ENCODE data around the gene ST6GALNAC4.

The ST6GALNAC4 gene

GRCh38 chr9:127930231-127931091, 13.6 kb upstream of the ST6GALNAC4 start, which contains the start of gene PIP5KL1:
PIP5KL1 (minus strand) TSS chr9:127930777; CDS start chr9:127930752, 25 bp downstream.
- peaks cover 21 to 48% (median 35%) of the 10 kb centered on the region in 5 donors for H3K27me3 ChIP-seq (ENCODE audit: control insufficient read depth in 5 of 5, insufficient read depth in 4 of 5, low read length in 5 of 5)
- no peak within 1 kb of the TSS for H3K9ac ChIP-seq (ENCODE audit: low read length in 5 of 5)
- H3K9me3 ChIP-seq (ENCODE audit: control insufficient read depth in 5 of 5, low read length in 5 of 5), result no peaks in the 10 kb centered on the region
- H3K36me3 ChIP-seq (ENCODE audit: control insufficient read depth in 5 of 5, insufficient read depth in 5 of 5, low read length in 5 of 5), result peaks cover 0 to 12% (median 2%) of the 10 kb centered on the region in 5 donors
- peaks cover 1 to 32% (median 26%) of the 10 kb centered on the region in 5 donors for H3K4me1 ChIP-seq (ENCODE audit: control insufficient read depth in 5 of 5, insufficient read depth in 5 of 5, low read length in 5 of 5)
- peak within 1 kb of the TSS in 4 of 5 donors; percentile 16 to 55 (median 43) for H3K4me3 ChIP-seq (ENCODE audit: low read depth in 1 of 5, low read length in 5 of 5)
- no peak within 1 kb of the TSS for H3K27ac ChIP-seq (ENCODE audit: low read depth, low read length)

- H3K27me3 ChIP-seq (ENCODE audit: control insufficient read depth in 5 of 5, insufficient read depth in 4 of 5, low read length in 5 of 5), result peaks cover 21 to 54% (median 38%) of the 10 kb centered on the region in 5 donors
- no peak overlapping the region for H3K9ac ChIP-seq (ENCODE audit: low read length in 5 of 5)
- H3K9me3 ChIP-seq (ENCODE audit: control insufficient read depth in 5 of 5, low read length in 5 of 5), result no peaks in the 10 kb centered on the region
- H3K4me3 ChIP-seq (ENCODE audit: low read depth in 1 of 5, low read length in 5 of 5), result no peak overlapping the region
- peaks cover 1 to 31% (median 26%) of the 10 kb centered on the region in 5 donors for H3K4me1 ChIP-seq (ENCODE audit: control insufficient read depth in 5 of 5, insufficient read depth in 5 of 5, low read length in 5 of 5)
- peaks cover 0 to 5% (median 0%) of the 10 kb centered on the region in 5 donors for H3K36me3 ChIP-seq (ENCODE audit: control insufficient read depth in 5 of 5, insufficient read depth in 5 of 5, low read length in 5 of 5)
- no peak overlapping the region for H3K27ac ChIP-seq (ENCODE audit: low read depth, low read length)
Observed at GRCh38 chr9:127929625-127929979, 12.8 kb upstream of the ST6GALNAC4 start.

GRCh38 chr9:127928676-127929624, 12.1 kb upstream of the ST6GALNAC4 start:
- H3K27me3 ChIP-seq (ENCODE audit: control insufficient read depth in 5 of 5, insufficient read depth in 4 of 5, low read length in 5 of 5), result peaks cover 21 to 54% (median 38%) of the 10 kb centered on the region in 5 donors

GRCh38 chr9:127927988-127928675, 11.3 kb upstream of the ST6GALNAC4 start:
- H3K36me3 ChIP-seq (ENCODE audit: control insufficient read depth in 5 of 5, insufficient read depth in 5 of 5, low read length in 5 of 5), result no peaks in the 10 kb centered on the region
- H3K27ac ChIP-seq (ENCODE audit: low read depth, low read length), result no peak overlapping the region
- H3K9me3 ChIP-seq (ENCODE audit: control insufficient read depth in 5 of 5, low read length in 5 of 5), result no peaks in the 10 kb centered on the region
- no peak overlapping the region for H3K9ac ChIP-seq (ENCODE audit: low read length in 5 of 5)
- H3K27me3 ChIP-seq (ENCODE audit: control insufficient read depth in 5 of 5, insufficient read depth in 4 of 5, low read length in 5 of 5), result peaks cover 21 to 54% (median 38%) of the 10 kb centered on the region in 5 donors
- no peak overlapping the region for H3K4me3 ChIP-seq (ENCODE audit: low read depth in 1 of 5, low read length in 5 of 5)
- peaks cover 1 to 31% (median 26%) of the 10 kb centered on the region in 5 donors for H3K4me1 ChIP-seq (ENCODE audit: control insufficient read depth in 5 of 5, insufficient read depth in 5 of 5, low read length in 5 of 5)

More at GRCh38 chr9:127928676-127929624, 12.1 kb upstream of the ST6GALNAC4 start:
- H3K27ac ChIP-seq (ENCODE audit: low read depth, low read length), result no peak overlapping the region
- H3K36me3 ChIP-seq (ENCODE audit: control insufficient read depth in 5 of 5, insufficient read depth in 5 of 5, low read length in 5 of 5), result no peaks in the 10 kb centered on the region
- H3K4me3 ChIP-seq (ENCODE audit: low read depth in 1 of 5, low read length in 5 of 5), result no peak overlapping the region
- peaks cover 1 to 31% (median 26%) of the 10 kb centered on the region in 5 donors for H3K4me1 ChIP-seq (ENCODE audit: control insufficient read depth in 5 of 5, insufficient read depth in 5 of 5, low read length in 5 of 5)
- H3K9ac ChIP-seq (ENCODE audit: low read length in 5 of 5), result no peak overlapping the region
- H3K9me3 ChIP-seq (ENCODE audit: control insufficient read depth in 5 of 5, low read length in 5 of 5), result no peaks in the 10 kb centered on the region

GRCh38 chr9:127927201-127927987, 10.6 kb upstream of the ST6GALNAC4 start:
- no peak overlapping the region for H3K4me3 ChIP-seq (ENCODE audit: low read depth in 1 of 5, low read length in 5 of 5)

GRCh38 chr9:127926906-127927200, 10.0 kb upstream of the ST6GALNAC4 start:
- Histone ChIP-seq H3K27ac (ENCODE audit: low read depth, low read length) (no peak overlapping the region), H3K4me3 (ENCODE audit: low read depth in 1 of 5, low read length in 5 of 5) (no peak overlapping the region), H3K9ac (ENCODE audit: low read length in 5 of 5) (no peak overlapping the region), H3K4me1 (ENCODE audit: control insufficient read depth in 5 of 5, insufficient read depth in 5 of 5, low read length in 5 of 5) (peaks cover 1 to 35% (median 28%) of the 10 kb centered on the region in 5 donors), H3K9me3 (ENCODE audit: control insufficient read depth in 5 of 5, low read length in 5 of 5) (no peaks in the 10 kb centered on the region), H3K27me3 (ENCODE audit: control insufficient read depth in 5 of 5, insufficient read depth in 4 of 5, low read length in 5 of 5) (peaks cover 21 to 57% (median 38%) of the 10 kb centered on the region in 5 donors), H3K36me3 (ENCODE audit: control insufficient read depth in 5 of 5, insufficient read depth in 5 of 5, low read length in 5 of 5) (no peaks in the 10 kb centered on the region)

More at GRCh38 chr9:127927201-127927987, 10.6 kb upstream of the ST6GALNAC4 start:
- Histone ChIP-seq H3K27ac (ENCODE audit: low read depth, low read length) (no peak overlapping the region), H3K27me3 (ENCODE audit: control insufficient read depth in 5 of 5, insufficient read depth in 4 of 5, low read length in 5 of 5) (peaks cover 21 to 57% (median 38%) of the 10 kb centered on the region in 5 donors), H3K4me1 (ENCODE audit: control insufficient read depth in 5 of 5, insufficient read depth in 5 of 5, low read length in 5 of 5) (peaks cover 1 to 31% (median 26%) of the 10 kb centered on the region in 5 donors), H3K9me3 (ENCODE audit: control insufficient read depth in 5 of 5, low read length in 5 of 5) (no peaks in the 10 kb centered on the region), H3K36me3 (ENCODE audit: control insufficient read depth in 5 of 5, insufficient read depth in 5 of 5, low read length in 5 of 5) (no peaks in the 10 kb centered on the region), H3K9ac (ENCODE audit: low read length in 5 of 5) (no peak overlapping the region)

GRCh38 chr9:127925959-127926905, 9.4 kb upstream of the ST6GALNAC4 start:
- no peak overlapping the region for H3K9ac ChIP-seq (ENCODE audit: low read length in 5 of 5)
- H3K36me3 ChIP-seq (ENCODE audit: control insufficient read depth in 5 of 5, insufficient read depth in 5 of 5, low read length in 5 of 5), result no peaks in the 10 kb centered on the region
- H3K9me3 ChIP-seq (ENCODE audit: control insufficient read depth in 5 of 5, low read length in 5 of 5), result no peaks in the 10 kb centered on the region
- no peak overlapping the region for H3K27ac ChIP-seq (ENCODE audit: low read depth, low read length)
- peaks cover 1 to 36% (median 32%) of the 10 kb centered on the region in 5 donors for H3K4me1 ChIP-seq (ENCODE audit: control insufficient read depth in 5 of 5, insufficient read depth in 5 of 5, low read length in 5 of 5)
- no peak overlapping the region for H3K4me3 ChIP-seq (ENCODE audit: low read depth in 1 of 5, low read length in 5 of 5)
- peaks cover 21 to 55% (median 38%) of the 10 kb centered on the region in 5 donors for H3K27me3 ChIP-seq (ENCODE audit: control insufficient read depth in 5 of 5, insufficient read depth in 4 of 5, low read length in 5 of 5)

- no peak overlapping the region for H3K9ac ChIP-seq (ENCODE audit: low read length in 5 of 5)
- H3K27me3 ChIP-seq (ENCODE audit: control insufficient read depth in 5 of 5, insufficient read depth in 4 of 5, low read length in 5 of 5), result peaks cover 21 to 50% (median 30%) of the 10 kb centered on the region in 5 donors
Observed at GRCh38 chr9:127924736-127925444, 8.0 kb upstream of the ST6GALNAC4 start.

More at GRCh38 chr9:127924736-127925444, 8.0 kb upstream of the ST6GALNAC4 start:
- no peaks in the 10 kb centered on the region for H3K9me3 ChIP-seq (ENCODE audit: control insufficient read depth in 5 of 5, low read length in 5 of 5)
- H3K36me3 ChIP-seq (ENCODE audit: control insufficient read depth in 5 of 5, insufficient read depth in 5 of 5, low read length in 5 of 5), result no peaks in the 10 kb centered on the region
- no peak overlapping the region for H3K4me3 ChIP-seq (ENCODE audit: low read depth in 1 of 5, low read length in 5 of 5)
- peaks cover 1 to 27% (median 23%) of the 10 kb centered on the region in 5 donors for H3K4me1 ChIP-seq (ENCODE audit: control insufficient read depth in 5 of 5, insufficient read depth in 5 of 5, low read length in 5 of 5)
- no peak overlapping the region for H3K27ac ChIP-seq (ENCODE audit: low read depth, low read length)

Data from subcutaneous abdominal adipose tissue (tissue), 5 donors.